H1 (cell line): Measurements from ENCODE around the gene MEI1. TPM values are rescaled to one million over a fixed set of nuclear protein-coding genes. Genes with fewer than 3 reads are reported as not detected.

ENCODE experiments used
- CTCF ChIA-PET: fragments of 300-600 bp; sonication (Branson Sonifier 250); formaldehyde crosslinking; loops from one replicate; lab custom pipeline; 2021; ENCODE audit not compliant: partially characterized antibody; lab: Charles Lee
- POLR2A ChIA-PET: fragments of 300-600 bp; sonication (Branson Sonifier 250); formaldehyde crosslinking; loops from one replicate; lab custom pipeline; 2021; ENCODE audit warnings: inconsistent platforms; ENCODE audit not compliant: partially characterized antibody; lab: Charles Lee
- DNase-seq, 2 experiments: peaks; one replicate each; pipeline versions ENCODE4 v3.0.0 to v3.0.0-alpha.2; 2010 to 2022; ENCODE audit warnings: low spot score in 2 of 2, low read depth in 1 of 2, mixed read lengths in 1 of 2
- FAIRE-seq: peaks from 2 replicates; lab custom pipeline; 2011; peaks lifted over from hg19 to GRCh38; lab: Jason Lieb, UNC
- H2AFZ ChIP-seq: 2 replicates; pipeline ENCODE4 v1.8.1; 2012; ENCODE audit warnings: low read length, inconsistent platforms
- H2AK5ac ChIP-seq: 2 replicates; pipeline ENCODE4 v1.6.1; 2013; ENCODE audit warnings: low read depth, low read length
- H2BK120ac ChIP-seq: replicated peaks from 2 replicates; pipeline ENCODE3; 2013; ENCODE audit warnings: low read depth, low read length, inconsistent platforms
- H2BK12ac ChIP-seq: 2 replicates; pipeline ENCODE4 v1.6.1; 2013; ENCODE audit warnings: low read depth, low read length
- H2BK15ac ChIP-seq: 2 replicates; pipeline ENCODE4 v1.6.1; 2013; ENCODE audit warnings: low read length
- H2BK20ac ChIP-seq: 2 replicates; pipeline ENCODE4 v1.6.1; 2013; ENCODE audit warnings: low read length
- H2BK5ac ChIP-seq: 2 replicates; pipeline ENCODE4 v1.6.1; 2013; ENCODE audit warnings: low read depth, low read length
- H3K14ac ChIP-seq: 2 replicates; pipeline ENCODE4 v1.6.1; 2013; ENCODE audit warnings: inconsistent platforms; ENCODE audit not compliant: insufficient read length
- H3K18ac ChIP-seq: 2 replicates; pipeline ENCODE4 v1.6.1; 2013; ENCODE audit warnings: low read length; ENCODE audit errors: extremely low read depth
- H3K23ac ChIP-seq: 2 replicates; pipeline ENCODE4 v1.6.1; 2013; ENCODE audit warnings: inconsistent platforms; ENCODE audit not compliant: insufficient read length
- H3K23me2 ChIP-seq: 2 replicates; pipeline ENCODE4 v1.6.1; 2013; ENCODE audit warnings: low read depth, low read length
- H3K27ac ChIP-seq: 2 replicates; pipeline ENCODE4 v1.6.1; 2011; ENCODE audit warnings: low read depth, low read length, inconsistent platforms
- H3K27me3 ChIP-seq, 4 experiments: replicated peaks in 1 of 4; 1 replicate in 1 of 4; 2 replicates in 3 of 4; pipeline versions ENCODE4 v1.6.1 to v1.8.1; 2011 to 2013; ENCODE audit warnings: low read length in 3 of 4, mild to moderate bottlenecking in 3 of 4, inconsistent platforms in 2 of 4, mixed read lengths in 2 of 4, moderate library complexity in 1 of 4; ENCODE audit not compliant: control insufficient read depth in 3 of 4, insufficient read depth in 3 of 4; ENCODE audit errors: extremely low read depth in 1 of 4
- H3K36me3 ChIP-seq, 4 experiments: 2 replicates each; pipeline versions ENCODE4 v1.6.1 to v1.8.1; 2011 to 2013; ENCODE audit warnings: mild to moderate bottlenecking in 4 of 4, low read length in 3 of 4, moderate library complexity in 2 of 4, control low read depth in 1 of 4, inconsistent platforms in 1 of 4; ENCODE audit not compliant: insufficient read depth in 4 of 4, control insufficient read depth in 2 of 4
- H3K4ac ChIP-seq: replicated peaks from 2 replicates; pipeline ENCODE3; 2013; ENCODE audit warnings: low read length, low read depth, mixed read lengths, inconsistent platforms; ENCODE audit not compliant: insufficient read length
- H3K4me1 ChIP-seq, 4 experiments: replicated peaks in 1 of 4; 1 replicate in 1 of 4; 2 replicates in 3 of 4; pipeline versions ENCODE4 v1.6.1 to v1.8.1; 2011 to 2013; ENCODE audit warnings: low read length in 3 of 4, inconsistent platforms in 2 of 4, mixed read lengths in 1 of 4; ENCODE audit not compliant: insufficient read depth in 4 of 4, control insufficient read depth in 3 of 4
- H3K4me2 ChIP-seq, 2 experiments: 2 replicates each; pipeline versions ENCODE4 v1.6.1 to v1.8.1; 2011 to 2013; ENCODE audit warnings: low read depth in 2 of 2, low read length in 2 of 2, control low read depth in 1 of 2, inconsistent platforms in 1 of 2, mild to moderate bottlenecking in 1 of 2; ENCODE audit not compliant: insufficient read depth in 1 of 2
- H3K4me3 ChIP-seq, 4 experiments: fragments of 200-600, 300-600 bp in 1 of 4; sonication (generic), shearing (Covaris generic), sonication (Bioruptor Twin) in 1 of 4; 2 replicates each; pipeline versions ENCODE4 v1.5.1 to v1.8.1; 2011 to 2016; ENCODE audit warnings: low read length in 4 of 4, low read depth in 3 of 4, control low read depth in 2 of 4, inconsistent platforms in 2 of 4, mild to moderate bottlenecking in 2 of 4, mixed read lengths in 1 of 4, moderate library complexity in 1 of 4; ENCODE audit not compliant: insufficient read depth in 2 of 4; ENCODE audit errors: extremely low read depth in 1 of 4
- H3K56ac ChIP-seq: replicated peaks from 2 replicates; pipeline ENCODE3; 2013; ENCODE audit warnings: low read depth, mild to moderate bottlenecking, mixed read lengths, low read length, inconsistent platforms; ENCODE audit not compliant: insufficient read length
- H3K79me1 ChIP-seq: 2 replicates; pipeline ENCODE4 v1.6.1; 2013; ENCODE audit warnings: low read depth, low read length, control low read depth
- H3K79me2 ChIP-seq, 2 experiments: 2 replicates each; pipeline versions ENCODE4 v1.6.1 to v1.8.1; 2012 to 2013; ENCODE audit warnings: low read length in 2 of 2, mild to moderate bottlenecking in 2 of 2, inconsistent platforms in 1 of 2; ENCODE audit not compliant: insufficient read depth in 2 of 2, control insufficient read depth in 1 of 2
- H3K9ac ChIP-seq, 4 experiments: replicated peaks in 1 of 4; 1 replicate in 1 of 4; 2 replicates in 3 of 4; pipeline versions ENCODE4 v1.6.1 to v1.8.1; 2011 to 2013; ENCODE audit warnings: low read depth in 3 of 4, low read length in 3 of 4, control low read depth in 2 of 4, mild to moderate bottlenecking in 2 of 4, moderate library complexity in 2 of 4, inconsistent platforms in 1 of 4; ENCODE audit errors: extremely low read depth in 1 of 4
- H3K9me3 ChIP-seq, 2 experiments: 2 replicates each; pipeline versions ENCODE4 v1.6.1 to v1.8.1; 2012 to 2013; ENCODE audit warnings: mild to moderate bottlenecking in 2 of 2, moderate library complexity in 2 of 2, control low read depth in 1 of 2, inconsistent platforms in 1 of 2, low read depth in 1 of 2, low read length in 1 of 2, mixed read lengths in 1 of 2; ENCODE audit not compliant: insufficient read depth in 2 of 2
- H4K20me1 ChIP-seq, 2 experiments: replicated peaks in 1 of 2; 2 replicates each; pipeline versions ENCODE3 to v1.8.1; 2011 to 2013; ENCODE audit warnings: inconsistent platforms in 2 of 2, low read length in 2 of 2, mild to moderate bottlenecking in 1 of 2; ENCODE audit not compliant: insufficient read depth in 2 of 2, control insufficient read depth in 1 of 2
- H4K5ac ChIP-seq: 2 replicates; pipeline ENCODE4 v1.6.1; 2013; ENCODE audit warnings: low read length, low read depth, mixed read lengths, inconsistent platforms; ENCODE audit not compliant: insufficient read length
- H4K8ac ChIP-seq: 2 replicates; pipeline ENCODE4 v1.8.0; 2013; ENCODE audit warnings: mild to moderate bottlenecking, moderate library complexity, low read length, inconsistent platforms; ENCODE audit not compliant: insufficient read depth; ENCODE audit errors: extremely low read depth
- H4K91ac ChIP-seq: replicated peaks from 2 replicates; pipeline ENCODE3; 2013; ENCODE audit warnings: low read length, mixed read lengths, inconsistent platforms; ENCODE audit not compliant: insufficient read length
- BRCA1 ChIP-seq: IDR thresholded peaks from 2 replicates; pipeline ENCODE4 v1.6.1; 2012; ENCODE audit warnings: low read depth, low read length, improper control_type of control experiment
- TBP ChIP-seq: IDR thresholded peaks from 2 replicates; pipeline ENCODE4 v1.6.1; 2011; ENCODE audit warnings: low read depth, low read length, improper control_type of control experiment
- WGBS, 2 experiments: shearing (Covaris generic) in 1 of 2; methylation state at CpG; one replicate each; pipeline versions ENCODE4 v1.1.6 to v1.1.7; 2013 to 2015; ENCODE audit warnings: low lambda C conversion rate in 2 of 2, mixed read lengths in 2 of 2, inconsistent platforms in 1 of 2, low coverage in 1 of 2, missing lambda C conversion rate in 1 of 2; ENCODE audit not compliant: insufficient replicate concordance in 2 of 2, insufficient coverage in 1 of 2, insufficient read length in 1 of 2; ENCODE audit errors: extremely low coverage in 1 of 2, missing lambda C conversion rate in 1 of 2; 5-methylcytosine and 5-hydroxymethylcytosine counted together
- polyA plus RNA-seq, 7 experiments: library from polyadenylated mRNA; depleted of rRNA in 3 of 7; stranded (reverse) in 5 of 7; unstranded in 2 of 7; fragments of >200 nt in 5 of 7; fragments of 200-250 nt in 2 of 7; gene quantifications; 1 replicate in 5 of 7; 2 replicates in 1 of 7; 4 replicates in 1 of 7; pipeline versions ENCODE4 v1.2.1 to v1.2.3, GENCODE V29; 2011 to 2013; ENCODE audit warnings: missing spikeins in 2 of 7, mixed read lengths in 2 of 7
- total RNA-seq: library from RNA; stranded (reverse); fragmentation: NEBNext Ultra II Directional; extraction: Animal tissue kit (Norgen Biotek cat#: 25700); gene quantifications from 2 replicates; pipeline ENCODE4 v1.2.1, GENCODE V29; 2021

The MEI1 gene
- total and polyA plus RNA-seq, 2 of the 8 experiments (the other 6 are each of a cell fraction or from before 2014, with no cell fraction given) = 0.27 to 0.54 TPM

DNA sequence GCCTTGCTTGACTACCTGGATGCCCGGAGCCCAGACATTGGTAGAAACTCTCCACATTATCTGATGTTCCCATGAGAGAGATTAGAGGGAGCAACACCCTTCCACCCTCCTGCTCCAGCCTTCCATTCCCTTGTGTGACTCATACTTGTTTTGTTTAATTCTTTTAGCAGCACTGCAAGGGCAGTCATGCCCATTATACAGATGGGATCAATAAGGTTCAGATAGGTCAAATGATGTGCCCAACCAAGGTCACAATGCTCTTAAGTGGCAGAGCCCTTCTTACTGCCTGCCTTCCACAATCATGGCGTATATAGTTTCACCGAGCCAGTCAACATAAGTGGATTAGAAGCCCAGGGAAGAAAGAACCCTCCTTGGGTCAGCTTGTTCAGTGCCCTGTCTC lies 94.6 kb downstream of the MEI1 start:
- no peak overlapping the region for H3K9ac ChIP-seq
- no peak overlapping the region for H3K23ac ChIP-seq
- POLR2A ChIA-PET = no interaction called here
- H4K20me1 ChIP-seq = no peaks in the 10 kb centered on the region
- no peak overlapping the region for H4K8ac ChIP-seq
- TF ChIP-seq TBP (no peak), BRCA1 (no peak)
- TF ChIP-seq, all 59 proteins: peak for 0
- Histone ChIP-seq H3K4me3 (no peak overlapping the region), H2BK120ac (no peak overlapping the region), H2AK5ac (no peak overlapping the region), H3K27me3 (no peaks in the 10 kb centered on the region; a peak in 1 of 7 replicates), H3K14ac (no peak overlapping the region), H3K27ac (no peak overlapping the region), H3K56ac (no peak overlapping the region), H3K4ac (no peak overlapping the region), H3K18ac (no peak overlapping the region), H2BK15ac (no peak overlapping the region), H2BK12ac (no peak overlapping the region), H4K91ac (no peak overlapping the region), H3K4me1 (no peaks in the 10 kb centered on the region), H3K4me2 (no peak overlapping the region), H3K9me3 (no peaks in the 10 kb centered on the region), H2AFZ (no peak overlapping the region), H3K23me2 (no peaks in the 10 kb centered on the region; the same call in 1 of the 2 replicates), H4K5ac (no peak overlapping the region), H3K36me3 (no peaks in the 10 kb centered on the region), H3K79me2 (no peaks in the 10 kb centered on the region), H2BK5ac (no peak overlapping the region), H2BK20ac (no peak overlapping the region), H3K79me1 (no peaks in the 10 kb centered on the region)
- CTCF ChIA-PET = interaction anchor here (2.1 kb wide), 1 partner anchor 48 kb away, joined by 8 read pairs; no protein-coding TSS in a partner anchor
- DNase-seq (no peak), FAIRE-seq (no peak)
- 94% methylated on average over 3 of the region's 3 CpGs; no CpG with 5 or more reads in 1 of the 2 experiments for WGBS, 2 experiments
